SK-N-MC (cell line): ENCODE measurements around the gene ZNF710.
"Not testable (repeated sequence)": the region's sequence is repeated elsewhere in the genome, so short reads cannot be mapped to it uniquely, and the experiment has no call there.

ENCODE experiments used
- DNase-seq: peaks from one replicate; pipeline ENCODE4 v3.0.0-alpha.2; 2011; ENCODE audit warnings: low read depth, low spot score
- H3K27ac ChIP-seq: fragments of 200-600 bp; sonication (generic); 2 replicates; pipeline ENCODE4 v1.5.1; 2016; ENCODE audit warnings: mixed run types
- H3K36me3 ChIP-seq: fragments of 200-600 bp; sonication (generic); 2 replicates; pipeline ENCODE4 v1.6.1; 2017; ENCODE audit warnings: antibody characterized with exemption, low read length, mixed read lengths; ENCODE audit not compliant: insufficient read depth
- H3K4me3 ChIP-seq: fragments of 200-600 bp; sonication (generic); 2 replicates; pipeline ENCODE4 v1.5.1; 2016
- H3K9ac ChIP-seq: fragments of 200-600 bp; sonication (generic); 2 replicates; pipeline ENCODE4 v1.8.0; 2017; ENCODE audit warnings: mixed run types, mixed read lengths; ENCODE audit not compliant: insufficient read length
- H3K9me3 ChIP-seq: fragments of 200-600 bp; sonication (generic); 2 replicates; pipeline ENCODE4 v1.6.1; 2017; ENCODE audit warnings: low read depth, mild to moderate bottlenecking, antibody characterized with exemption, low read length, moderate library complexity, mixed read lengths
- EZH2 ChIP-seq: fragments of 200-600 bp; sonication (generic); IDR thresholded peaks from one replicate; pipeline ENCODE4 v1.6.1; 2017; ENCODE audit warnings: antibody characterized with exemption
- FOXP2 ChIP-seq: optimal IDR thresholded peaks from 2 replicates; pipeline ENCODE3; 2011; ENCODE audit warnings: mild to moderate bottlenecking, moderate library complexity; ENCODE audit not compliant: insufficient read depth; ENCODE audit errors: extremely low read length, control extremely low read depth
- POLR2AphosphoS5 ChIP-seq: IDR thresholded peaks from 2 replicates; pipeline ENCODE4 v1.6.1; 2012; ENCODE audit warnings: mild to moderate bottlenecking, low read depth, low read length, borderline replicate concordance

Gene ZNF710

GRCh38 chr15:90001062-90001682 lies at the start of gene ZNF710:
ZNF710 (plus strand) TSS chr15:90001324; CDS start chr15:90067138, 65,814 bp downstream.
- Histone ChIP-seq H3K36me3 (no peaks in the 10 kb centered on the region), H3K9me3 (no peaks in the 10 kb centered on the region), H3K27ac (peak within 1 kb of the TSS; percentile 95), H3K9ac (peak within 1 kb of the TSS; percentile 96), H3K4me3 (peak within 1 kb of the TSS; percentile 90)
- TF ChIP-seq EZH2: no peak
- no peak for TF ChIP-seq FOXP2
- TF ChIP-seq POLR2AphosphoS5: peak; percentile 60; the same call in 1 of the 2 replicates
- no peak for DNase-seq

- TF ChIP-seq POLR2AphosphoS5 (no peak), FOXP2 (no peak), EZH2 (no peak)
- no peak overlapping the region for H3K27ac ChIP-seq
- no peaks in the 10 kb centered on the region for H3K9me3 ChIP-seq
- no peaks in the 10 kb centered on the region for H3K36me3 ChIP-seq
- H3K9ac ChIP-seq: no peak overlapping the region
- no peak for DNase-seq
- no peak overlapping the region for H3K4me3 ChIP-seq
These were observed 46.6 kb upstream of the ZNF710 start for GRCh38 chr15:89954541-89954940.

DNA sequence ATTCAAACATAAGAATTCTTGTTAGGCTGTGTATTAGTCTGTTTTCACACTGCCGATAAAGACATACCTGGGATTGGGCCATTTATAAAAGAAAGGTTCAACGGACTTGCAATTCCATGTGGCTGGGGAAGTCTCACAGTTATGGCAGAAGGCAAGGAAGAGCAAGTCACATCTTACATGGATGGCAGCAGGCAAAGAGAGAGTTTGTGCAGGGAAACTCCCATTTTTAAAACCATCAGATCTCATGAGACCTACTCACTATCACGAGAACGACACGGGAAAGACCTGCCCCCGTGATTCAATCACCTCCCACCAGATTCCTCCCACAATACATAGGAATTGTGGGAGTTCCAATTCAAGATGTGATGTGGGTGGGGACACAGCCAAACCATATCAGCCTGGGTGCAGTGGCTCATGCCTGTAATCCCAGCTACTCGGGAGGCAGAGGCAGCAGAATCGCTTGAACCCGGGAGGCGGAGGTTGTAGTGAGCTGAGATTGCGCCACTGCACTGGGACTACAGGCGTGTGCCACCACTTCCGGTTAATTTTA lies 45.6 kb upstream of the ZNF710 start:
- H3K4me3 ChIP-seq, H3K27ac ChIP-seq, H3K36me3 ChIP-seq: not testable (repeated sequence)

GRCh38 chr15:89958107-89958805 lies 42.9 kb upstream of the ZNF710 start:
- no peaks in the 10 kb centered on the region for H3K36me3 ChIP-seq
- no peak overlapping the region for H3K27ac ChIP-seq
- no peak overlapping the region for H3K9ac ChIP-seq
- no peaks in the 10 kb centered on the region for H3K9me3 ChIP-seq
- no peak overlapping the region for H3K4me3 ChIP-seq
- no peak for DNase-seq
- TF ChIP-seq POLR2AphosphoS5: no peak
- TF ChIP-seq EZH2: no peak
- TF ChIP-seq FOXP2: no peak

More for the DNA sequence above, 45.6 kb upstream of the ZNF710 start:
- not testable (repeated sequence) for H3K9ac ChIP-seq, DNase-seq, H3K9me3 ChIP-seq

GRCh38 chr15:89963301-89964231 lies 37.6 kb upstream of the ZNF710 start:
- no peak overlapping the region for H3K4me3 ChIP-seq
- DNase-seq: no peak
- TF ChIP-seq POLR2AphosphoS5 (no peak), FOXP2 (no peak), EZH2 (no peak)
- no peak overlapping the region for H3K9ac ChIP-seq
- no peak overlapping the region for H3K27ac ChIP-seq
- H3K9me3 ChIP-seq: no peaks in the 10 kb centered on the region
- no peaks in the 10 kb centered on the region for H3K36me3 ChIP-seq

- Histone ChIP-seq H3K9me3 (no peaks in the 10 kb centered on the region), H3K9ac (no peak overlapping the region), H3K36me3 (no peaks in the 10 kb centered on the region), H3K4me3 (no peak overlapping the region), H3K27ac (no peak overlapping the region)
- DNase-seq: no peak
- TF ChIP-seq POLR2AphosphoS5 (no peak), EZH2 (no peak), FOXP2 (no peak)
These were observed 36.7 kb upstream of the ZNF710 start for GRCh38 chr15:89964232-89964954.

DNA sequence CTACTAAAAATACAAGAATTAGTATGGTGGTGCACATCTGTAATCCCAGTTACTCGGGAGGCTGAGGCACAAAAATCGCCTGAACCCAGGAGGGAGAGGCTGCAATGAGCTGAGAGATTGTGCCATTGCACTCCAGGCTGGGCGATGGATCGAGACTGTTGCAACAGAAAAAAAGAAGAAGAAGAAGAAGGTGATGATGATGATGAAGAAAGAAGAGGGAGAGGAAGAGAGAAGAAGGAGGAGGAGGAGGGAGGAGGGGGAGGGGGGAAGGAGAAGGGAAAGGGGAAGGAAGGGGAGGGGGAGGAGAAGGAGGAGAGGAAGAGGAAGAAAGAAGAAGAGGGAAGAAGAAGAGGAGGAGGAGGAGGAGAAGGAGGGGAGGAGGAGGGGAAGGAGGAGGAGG lies 33.2 kb upstream of the ZNF710 start:
- TF ChIP-seq POLR2AphosphoS5 (no peak), EZH2 (no peak), FOXP2 (no peak)
- H3K9ac ChIP-seq: no peak overlapping the region
- no peak overlapping the region for H3K4me3 ChIP-seq
- H3K36me3 ChIP-seq: no peaks in the 10 kb centered on the region
- no peak for DNase-seq
- no peak overlapping the region for H3K27ac ChIP-seq
- H3K9me3 ChIP-seq: no peaks in the 10 kb centered on the region
